OCI-M1 (cell line): ENCODE data around the gene DIP2C.
"Not testable (repeated sequence)": the region's sequence is repeated elsewhere in the genome, so short reads cannot be mapped to it uniquely, and the experiment has no call there.

Experiments used
- DNase-seq: peaks from one replicate; lab custom pipeline; 2025; lab: John Stamatoyannopoulos, UW

The DIP2C gene

GRCh38 chr10:610642-611305 is 78.7 kb downstream of the DIP2C start:
- DNase-seq = not testable (repeated sequence)

GRCh38 chr10:609868-610545 is 79.5 kb downstream of the DIP2C start:
- DNase-seq = no peak

- no peak for DNase-seq
These were observed 80.2 kb downstream of the DIP2C start for GRCh38 chr10:609262-609658.

- DNase-seq = no peak
These were observed 80.9 kb downstream of the DIP2C start for GRCh38 chr10:608331-609261.

- no peak for DNase-seq
These were observed 81.8 kb downstream of the DIP2C start for GRCh38 chr10:607545-608185.

GRCh38 chr10:606762-607544 is 82.5 kb downstream of the DIP2C start:
- DNase-seq = no peak

GRCh38 chr10:605632-606325 is 83.7 kb downstream of the DIP2C start:
- DNase-seq = no peak

GRCh38 chr10:604716-605631 is 84.5 kb downstream of the DIP2C start:
- DNase-seq = no peak

GRCh38 chr10:603745-604144 is 85.7 kb downstream of the DIP2C start:
- no peak for DNase-seq

- no peak for DNase-seq
These were observed 87.0 kb downstream of the DIP2C start for GRCh38 chr10:602391-603005.

- DNase-seq = no peak
These were observed 87.9 kb downstream of the DIP2C start for GRCh38 chr10:601660-601963.

- no peak for DNase-seq
These were observed 88.4 kb downstream of the DIP2C start for GRCh38 chr10:600876-601659.

GRCh38 chr10:600234-600633 is 89.2 kb downstream of the DIP2C start:
- no peak for DNase-seq

- DNase-seq = no peak
These were observed 89.7 kb downstream of the DIP2C start for GRCh38 chr10:599767-600166.

GRCh38 chr10:598415-599170 is 90.9 kb downstream of the DIP2C start:
- DNase-seq = peak; percentile 2

- DNase-seq = no peak
These were observed 91.5 kb downstream of the DIP2C start for GRCh38 chr10:597976-598375.

- DNase-seq = no peak
These were observed 92.6 kb downstream of the DIP2C start for GRCh38 chr10:596725-597345.
